Measurements from ENCODE around the gene HBQ1.
A peak's percentile ranks its signal among the peaks of the same experiment; 100 is the strongest.
"Not testable (repeated sequence)": the region's sequence is repeated elsewhere in the genome, so short reads cannot be mapped to it uniquely, and the experiment has no call there.

HBQ1 gene

DNA sequence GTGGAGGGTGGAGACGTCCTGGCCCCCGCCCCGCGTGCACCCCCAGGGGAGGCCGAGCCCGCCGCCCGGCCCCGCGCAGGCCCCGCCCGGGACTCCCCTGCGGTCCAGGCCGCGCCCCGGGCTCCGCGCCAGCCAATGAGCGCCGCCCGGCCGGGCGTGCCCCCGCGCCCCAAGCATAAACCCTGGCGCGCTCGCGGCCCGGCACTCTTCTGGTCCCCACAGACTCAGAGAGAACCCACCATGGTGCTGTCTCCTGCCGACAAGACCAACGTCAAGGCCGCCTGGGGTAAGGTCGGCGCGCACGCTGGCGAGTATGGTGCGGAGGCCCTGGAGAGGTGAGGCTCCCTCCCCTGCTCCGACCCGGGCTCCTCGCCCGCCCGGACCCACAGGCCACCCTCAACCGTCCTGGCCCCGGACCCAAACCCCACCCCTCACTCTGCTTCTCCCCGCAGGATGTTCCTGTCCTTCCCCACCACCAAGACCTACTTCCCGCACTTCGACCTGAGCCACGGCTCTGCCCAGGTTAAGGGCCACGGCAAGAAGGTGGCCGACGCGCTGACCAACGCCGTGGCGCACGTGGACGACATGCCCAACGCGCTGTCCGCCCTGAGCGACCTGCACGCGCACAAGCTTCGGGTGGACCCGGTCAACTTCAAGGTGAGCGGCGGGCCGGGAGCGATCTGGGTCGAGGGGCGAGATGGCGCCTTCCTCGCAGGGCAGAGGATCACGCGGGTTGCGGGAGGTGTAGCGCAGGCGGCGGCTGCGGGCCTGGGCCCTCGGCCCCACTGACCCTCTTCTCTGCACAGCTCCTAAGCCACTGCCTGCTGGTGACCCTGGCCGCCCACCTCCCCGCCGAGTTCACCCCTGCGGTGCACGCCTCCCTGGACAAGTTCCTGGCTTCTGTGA, 3.5 kb upstream of the HBQ1 start, which contains the start of gene HBA1:
Gene HBA1, plus strand, starts transcription at position 204 of the 906 bp plus-strand sequence. Its CDS starts 37 bp downstream, at position 241.
- not testable (repeated sequence) for DNase-seq

DNA sequence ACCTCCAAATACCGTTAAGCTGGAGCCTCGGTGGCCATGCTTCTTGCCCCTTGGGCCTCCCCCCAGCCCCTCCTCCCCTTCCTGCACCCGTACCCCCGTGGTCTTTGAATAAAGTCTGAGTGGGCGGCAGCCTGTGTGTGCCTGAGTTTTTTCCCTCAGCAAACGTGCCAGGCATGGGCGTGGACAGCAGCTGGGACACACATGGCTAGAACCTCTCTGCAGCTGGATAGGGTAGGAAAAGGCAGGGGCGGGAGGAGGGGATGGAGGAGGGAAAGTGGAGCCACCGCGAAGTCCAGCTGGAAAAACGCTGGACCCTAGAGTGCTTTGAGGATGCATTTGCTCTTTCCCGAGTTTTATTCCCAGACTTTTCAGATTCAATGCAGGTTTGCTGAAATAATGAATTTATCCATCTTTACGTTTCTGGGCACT, 2.9 kb upstream of the HBQ1 start:
- DNase-seq: peak; percentile 94

GRCh38 chr16:177981-178667, 2.1 kb upstream of the HBQ1 start:
- DNase-seq: no peak

GRCh38 chr16:178668-179015, 1.6 kb upstream of the HBQ1 start:
- DNase-seq: no peak

DNA sequence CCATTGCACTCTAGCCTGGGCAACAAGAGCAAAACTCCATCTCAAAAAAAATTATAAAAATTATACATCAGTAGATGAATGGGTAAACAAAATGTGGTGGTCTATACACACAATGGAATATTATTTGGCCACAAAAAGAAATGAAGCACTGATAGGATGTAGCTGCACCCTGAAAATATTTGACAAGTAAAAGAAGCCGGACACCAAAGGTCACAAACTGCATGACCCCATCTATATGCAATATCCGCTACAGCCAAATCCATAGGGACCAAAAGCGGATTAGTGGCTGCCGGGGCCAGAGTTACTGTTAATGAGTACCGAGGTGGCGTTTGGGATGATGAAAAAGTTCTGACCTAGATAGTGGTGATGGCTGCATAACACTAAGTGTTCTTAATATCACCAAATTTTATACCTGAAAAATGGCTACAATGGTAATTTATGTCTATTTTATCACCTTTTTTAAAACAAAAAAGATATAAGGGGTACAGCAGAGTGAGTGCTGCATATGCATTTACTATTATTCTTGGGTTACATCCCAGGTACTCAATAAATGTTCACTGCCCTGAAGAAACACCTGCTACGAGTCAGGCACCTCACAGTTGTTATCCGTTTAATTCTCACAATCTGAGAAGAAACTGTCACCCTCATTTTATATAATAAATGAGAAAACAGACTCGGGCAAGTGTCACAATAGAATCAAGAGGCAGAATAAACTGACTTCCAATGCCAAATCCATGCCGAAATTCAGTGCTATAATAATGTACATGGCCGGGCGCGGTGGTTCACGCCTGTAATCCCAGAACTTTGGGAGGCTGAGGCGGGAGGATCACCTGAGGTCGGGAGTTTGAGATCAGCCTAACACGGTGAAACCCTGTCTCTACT, 807 bp upstream of the HBQ1 start:
- DNase-seq: no peak

DNA sequence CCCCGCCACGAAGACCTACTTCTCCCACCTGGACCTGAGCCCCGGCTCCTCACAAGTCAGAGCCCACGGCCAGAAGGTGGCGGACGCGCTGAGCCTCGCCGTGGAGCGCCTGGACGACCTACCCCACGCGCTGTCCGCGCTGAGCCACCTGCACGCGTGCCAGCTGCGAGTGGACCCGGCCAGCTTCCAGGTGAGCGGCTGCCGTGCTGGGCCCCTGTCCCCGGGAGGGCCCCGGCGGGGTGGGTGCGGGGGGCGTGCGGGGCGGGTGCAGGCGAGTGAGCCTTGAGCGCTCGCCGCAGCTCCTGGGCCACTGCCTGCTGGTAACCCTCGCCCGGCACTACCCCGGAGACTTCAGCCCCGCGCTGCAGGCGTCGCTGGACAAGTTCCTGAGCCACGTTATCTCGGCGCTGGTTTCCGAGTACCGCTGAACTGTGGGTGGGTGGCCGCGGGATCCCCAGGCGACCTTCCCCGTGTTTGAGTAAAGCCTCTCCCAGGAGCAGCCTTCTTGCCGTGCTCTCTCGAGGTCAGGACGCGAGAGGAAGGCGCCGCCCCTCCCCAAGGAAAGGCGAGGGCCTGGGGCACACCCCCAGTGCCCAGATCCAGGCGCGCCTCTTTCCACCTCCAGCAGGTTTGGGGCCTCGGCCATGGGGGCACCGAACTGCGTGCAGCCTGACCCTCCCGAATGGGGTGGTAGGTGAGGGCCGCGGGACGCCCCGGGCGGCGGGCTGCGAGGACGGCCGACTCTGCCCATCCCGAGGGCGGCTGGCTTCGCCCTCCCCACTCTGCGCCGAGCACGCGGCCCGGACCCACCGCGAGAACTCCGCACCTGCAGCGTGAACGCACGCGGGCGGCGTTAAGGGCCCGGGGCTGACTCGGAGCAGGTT, 664 bp downstream of the HBQ1 start:
- peak; percentile 81 for DNase-seq

DNA sequence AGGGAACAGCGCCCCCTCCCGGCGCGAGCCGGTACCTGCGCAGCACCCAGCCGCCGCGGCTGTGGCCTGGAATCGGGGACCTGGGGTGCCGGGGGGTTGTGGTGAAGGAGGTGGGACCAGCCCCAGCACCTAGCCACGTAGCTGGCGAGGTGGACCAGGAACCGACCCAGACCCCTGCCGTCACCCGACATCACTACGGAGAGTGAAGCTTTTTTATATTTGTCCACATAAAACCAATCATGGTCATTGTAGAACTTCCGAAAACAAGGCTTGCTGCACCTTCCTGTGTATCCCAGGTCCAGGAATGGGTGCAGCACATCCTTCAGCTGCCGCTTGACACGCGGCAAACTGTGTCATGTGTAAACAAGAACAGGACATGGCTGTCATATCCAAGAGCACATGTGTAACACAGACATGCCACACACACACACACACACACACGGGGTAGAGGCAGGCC, 1.3 kb downstream of the HBQ1 start:
- DNase-seq: peak; percentile 48

GRCh38 chr16:183005-183404, 2.7 kb downstream of the HBQ1 start:
- DNase-seq: no peak

GRCh38 chr16:185213-185612, 5.0 kb downstream of the HBQ1 start:
- DNase-seq: no peak

GRCh38 chr16:185691-186090, 5.4 kb downstream of the HBQ1 start:
- no peak for DNase-seq

- DNase-seq: no peak
Measured at GRCh38 chr16:187330-187729, 7.1 kb downstream of the HBQ1 start.

- DNase-seq: peak; percentile 32
Measured at GRCh38 chr16:188674-189073, 8.4 kb downstream of the HBQ1 start.

- no peak for DNase-seq
Measured at GRCh38 chr16:189604-190186, 9.4 kb downstream of the HBQ1 start.

- no peak for DNase-seq
Measured at GRCh38 chr16:191831-192230, 11.6 kb downstream of the HBQ1 start.

DNA sequence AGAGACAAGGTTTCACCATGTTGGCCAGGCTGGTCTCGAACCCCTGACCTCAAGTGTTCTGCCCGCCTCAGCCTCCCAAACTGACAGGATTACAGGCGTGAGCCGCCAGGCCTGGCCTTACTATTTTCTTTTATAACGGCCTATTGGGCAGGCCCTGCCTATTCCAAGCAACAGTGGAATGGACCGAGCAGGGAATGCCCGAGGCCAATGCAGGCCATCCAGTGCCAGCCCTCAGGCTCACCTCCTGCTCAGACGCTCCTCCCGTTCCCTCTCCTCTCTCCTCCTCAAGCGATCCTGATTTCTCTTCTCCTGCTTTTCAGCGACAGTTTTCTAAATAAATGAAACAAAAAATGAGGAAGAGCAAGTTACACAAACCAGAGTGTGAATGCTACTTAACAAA, 12.4 kb downstream of the HBQ1 start:
- no peak for DNase-seq

- DNase-seq: no peak
Measured at GRCh38 chr16:193441-193840, 13.2 kb downstream of the HBQ1 start.

DNA sequence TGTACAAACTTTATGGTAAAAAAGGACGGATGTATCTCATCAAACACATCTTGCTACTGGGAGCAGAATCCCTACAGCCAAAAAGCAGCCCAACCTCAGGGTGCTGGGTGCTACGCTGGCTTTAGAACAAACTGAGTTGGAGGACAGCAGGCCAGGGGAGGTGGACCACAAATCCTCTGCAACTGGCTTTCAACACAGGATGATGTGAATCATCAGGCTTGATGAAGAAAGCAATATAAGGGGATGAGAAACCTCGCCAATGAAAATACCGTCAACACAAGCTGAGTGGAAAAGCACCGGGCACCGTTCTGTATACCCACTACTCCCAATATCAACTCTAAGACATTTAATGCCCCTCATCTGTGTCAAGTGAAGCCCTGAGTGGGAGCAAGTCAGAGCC, 14.3 kb downstream of the HBQ1 start:
- no peak for DNase-seq

GRCh38 chr16:200388-200787, 20.1 kb downstream of the HBQ1 start:
- DNase-seq: peak; percentile 61

DNA sequence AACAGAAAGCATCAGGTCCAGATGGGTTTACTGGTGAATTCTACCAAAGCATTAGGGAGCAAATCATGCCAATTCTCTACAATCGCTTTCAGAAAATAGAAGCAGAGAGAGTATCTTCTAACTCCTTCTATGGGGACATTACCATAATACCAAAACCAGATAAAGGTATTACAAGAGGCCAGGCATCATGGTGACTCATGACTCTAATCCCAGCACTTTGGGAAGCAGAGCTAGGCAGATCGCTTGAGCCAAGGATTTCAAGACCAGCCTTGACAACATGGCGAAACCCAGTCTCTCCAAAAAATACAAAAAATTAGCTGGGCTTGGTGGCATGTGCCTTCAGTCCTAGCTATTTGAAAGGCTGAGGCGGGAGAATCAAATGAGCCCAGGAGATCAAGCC, 23.0 kb downstream of the HBQ1 start:
- DNase-seq: no peak

DNA sequence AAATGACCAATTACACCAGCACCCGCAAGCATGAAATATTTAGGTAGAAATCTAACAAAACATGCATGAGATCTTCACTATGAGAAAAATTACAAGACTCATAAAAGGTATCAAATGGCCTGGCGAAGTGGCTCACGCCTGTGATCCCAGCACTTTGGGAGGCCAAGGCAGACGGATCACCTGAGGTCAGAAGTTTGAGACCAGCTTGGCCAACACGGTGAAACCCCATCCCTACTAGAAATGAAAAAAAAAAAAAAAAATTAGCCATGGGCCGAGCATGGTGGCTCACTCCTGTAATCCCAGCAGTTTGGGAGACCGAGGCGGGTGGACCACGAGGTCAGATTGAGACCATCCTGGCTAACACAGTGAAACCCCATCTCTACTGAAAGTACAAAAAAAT, 23.8 kb downstream of the HBQ1 start:
- DNase-seq: not testable (repeated sequence)

- not testable (repeated sequence) for DNase-seq
Measured at GRCh38 chr16:209359-209758, 29.1 kb downstream of the HBQ1 start.

All from NCI-H2171 treated with DMSO at 0.1 percent for 48 hours (cell line).